ENCODE data around the gene PNO1. TPM values are rescaled to one million over a fixed set of nuclear protein-coding genes. Genes with fewer than 3 reads are reported as not detected.

PNO1 gene
- total RNA-seq, 3 donors from 2014 or later = 5.1 to 12.3 (median 7.9) TPM

- intact Hi-C loops (cut with DNase I, micrococcal nuclease) = no loop called here
- H3K9me3 ChIP-seq = no peaks in the 10 kb centered on the region
- DNase-seq = peak in 1 of 3 donors; percentile 72
- TF ChIP-seq CTCF (IDR thresholded peaks at IDR 0.05) = no peak
- peak overlapping the region; percentile 72 for H3K4me3 ChIP-seq
- no peaks in the 10 kb centered on the region for H3K36me3 ChIP-seq (ENCODE audit: low read depth)
- peak; percentile 48 for ATAC-seq
- H3K4me1 ChIP-seq (ENCODE audit: low read depth) = peaks cover 19% of the 10 kb centered on the region
Measured at GRCh38 chr2:68157002-68157401, 686 bp upstream of the PNO1 start.

- no peak for TF ChIP-seq CTCF (IDR thresholded peaks at IDR 0.05)
- DNase-seq (no peak), ATAC-seq (no peak)
- H3K4me3 ChIP-seq = peak overlapping the region; percentile 72
- H3K9me3 ChIP-seq = no peaks in the 10 kb centered on the region
- H3K36me3 ChIP-seq (ENCODE audit: low read depth) = no peaks in the 10 kb centered on the region
- intact Hi-C loops (cut with DNase I, micrococcal nuclease) = no loop called here
- H3K4me1 ChIP-seq (ENCODE audit: low read depth) = peaks cover 19% of the 10 kb centered on the region
Measured at GRCh38 chr2:68158134-68158447, 403 bp downstream of the PNO1 start.

- H3K36me3 ChIP-seq (ENCODE audit: low read depth) = peaks cover 6% of the 10 kb centered on the region
- no peak for TF ChIP-seq CTCF (IDR thresholded peaks at IDR 0.05)
Measured at GRCh38 chr2:68163641-68164040, 6.0 kb downstream of the PNO1 start.

GRCh38 chr2:68167186-68167585 lies 9.5 kb downstream of the PNO1 start:
- Histone ChIP-seq H3K36me3 (ENCODE audit: low read depth) (peaks cover 6% of the 10 kb centered on the region), H3K4me3 (no peak overlapping the region), H3K9me3 (no peaks in the 10 kb centered on the region), H3K4me1 (ENCODE audit: low read depth) (no peaks in the 10 kb centered on the region)
- DNase-seq (no peak), ATAC-seq (no peak)
- TF ChIP-seq CTCF (IDR thresholded peaks at IDR 0.05) = no peak
- intact Hi-C loops (cut with DNase I, micrococcal nuclease) = no loop called here

More at GRCh38 chr2:68163641-68164040, 6.0 kb downstream of the PNO1 start:
- DNase-seq = no peak
- Histone ChIP-seq H3K4me1 (ENCODE audit: low read depth) (peaks cover 9% of the 10 kb centered on the region), H3K9me3 (no peaks in the 10 kb centered on the region), H3K4me3 (no peak overlapping the region)
- intact Hi-C loops (cut with DNase I, micrococcal nuclease) = no loop called here
- no peak for ATAC-seq

GRCh38 chr2:68169308-68169707 lies 11.6 kb downstream of the PNO1 start:
- Histone ChIP-seq H3K36me3 (ENCODE audit: low read depth) (no peaks in the 10 kb centered on the region), H3K4me1 (ENCODE audit: low read depth) (no peaks in the 10 kb centered on the region), H3K9me3 (no peaks in the 10 kb centered on the region), H3K4me3 (no peak overlapping the region)
- DNase-seq (no peak), ATAC-seq (no peak)
- intact Hi-C loops (cut with DNase I, micrococcal nuclease) = no loop called here
- TF ChIP-seq CTCF (IDR thresholded peaks at IDR 0.05) = no peak

- ATAC-seq = no peak
- Histone ChIP-seq H3K4me1 (ENCODE audit: low read depth) (no peaks in the 10 kb centered on the region), H3K36me3 (ENCODE audit: low read depth) (no peaks in the 10 kb centered on the region), H3K4me3 (no peak overlapping the region), H3K9me3 (no peaks in the 10 kb centered on the region)
- TF ChIP-seq CTCF (IDR thresholded peaks at IDR 0.05) = no peak
- intact Hi-C loops (cut with DNase I, micrococcal nuclease) = no loop called here
- DNase-seq = no peak
Measured at GRCh38 chr2:68171146-68171545, 13.5 kb downstream of the PNO1 start.

Measured in mucosa of descending colon (tissue), 3 donors.